AG09309 (cell line): ENCODE results near the gene PLCB2.
A peak's percentile ranks its signal among the peaks of the same experiment; 100 is the strongest.

Experiments used
- DNase-seq: peaks from one replicate; pipeline ENCODE4 v3.0.0-alpha.2; 2010; ENCODE audit warnings: low read depth
- H3K4me3 ChIP-seq: 2 replicates; pipeline ENCODE4 v1.5.1; 2011; ENCODE audit warnings: mild to moderate bottlenecking, low read depth, low read length, moderate library complexity; ENCODE audit not compliant: control insufficient read depth
- TF ChIP-seq, protein P1 (sequence below): IDR thresholded peaks from 2 replicates; pipeline ENCODE4 v1.5.1; 2011; ENCODE audit warnings: mild to moderate bottlenecking, low read depth, low read length, inconsistent platforms; ENCODE audit not compliant: insufficient read depth, control insufficient read depth; ENCODE audit errors: missing control alignments

Gene PLCB2

DNA sequence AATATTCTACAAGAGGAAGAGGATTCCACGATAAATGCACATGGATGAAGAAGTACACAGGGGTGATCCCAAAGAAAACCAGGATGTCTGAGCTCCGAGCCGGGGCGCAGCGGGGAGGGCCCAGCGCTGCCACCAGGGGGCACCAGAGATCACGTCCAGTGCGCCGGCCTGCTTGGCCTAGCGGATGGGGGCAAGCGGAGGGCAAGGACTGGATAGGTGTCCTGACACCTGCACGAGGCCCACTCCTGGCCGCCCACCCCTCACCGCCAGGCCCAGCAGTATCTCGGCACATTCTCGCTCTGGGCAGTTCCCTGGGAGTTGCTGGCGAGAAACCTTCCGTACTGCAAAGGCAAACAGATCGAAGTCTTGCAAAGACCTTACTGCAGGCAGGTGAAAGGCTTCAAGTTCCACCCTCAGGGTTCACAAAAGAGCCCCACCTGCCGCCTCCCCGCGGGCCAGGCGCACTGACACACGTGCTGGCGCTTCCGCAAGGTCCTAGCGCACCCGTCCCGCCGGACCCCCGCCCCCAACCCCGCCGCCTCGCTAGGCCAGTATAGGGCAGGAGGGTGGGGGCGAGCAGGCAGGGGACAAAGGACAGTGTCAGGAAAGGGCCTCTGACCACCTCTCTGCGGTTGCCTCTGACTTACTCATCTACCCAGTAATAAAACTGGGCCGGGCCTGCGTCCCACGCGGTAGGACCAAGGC, 28.1 kb downstream of the PLCB2 start:
- TF ChIP-seq, protein P1, sequence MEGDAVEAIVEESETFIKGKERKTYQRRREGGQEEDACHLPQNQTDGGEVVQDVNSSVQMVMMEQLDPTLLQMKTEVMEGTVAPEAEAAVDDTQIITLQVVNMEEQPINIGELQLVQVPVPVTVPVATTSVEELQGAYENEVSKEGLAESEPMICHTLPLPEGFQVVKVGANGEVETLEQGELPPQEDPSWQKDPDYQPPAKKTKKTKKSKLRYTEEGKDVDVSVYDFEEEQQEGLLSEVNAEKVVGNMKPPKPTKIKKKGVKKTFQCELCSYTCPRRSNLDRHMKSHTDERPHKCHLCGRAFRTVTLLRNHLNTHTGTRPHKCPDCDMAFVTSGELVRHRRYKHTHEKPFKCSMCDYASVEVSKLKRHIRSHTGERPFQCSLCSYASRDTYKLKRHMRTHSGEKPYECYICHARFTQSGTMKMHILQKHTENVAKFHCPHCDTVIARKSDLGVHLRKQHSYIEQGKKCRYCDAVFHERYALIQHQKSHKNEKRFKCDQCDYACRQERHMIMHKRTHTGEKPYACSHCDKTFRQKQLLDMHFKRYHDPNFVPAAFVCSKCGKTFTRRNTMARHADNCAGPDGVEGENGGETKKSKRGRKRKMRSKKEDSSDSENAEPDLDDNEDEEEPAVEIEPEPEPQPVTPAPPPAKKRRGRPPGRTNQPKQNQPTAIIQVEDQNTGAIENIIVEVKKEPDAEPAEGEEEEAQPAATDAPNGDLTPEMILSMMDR = peak; percentile 98
- no peak overlapping the region for H3K4me3 ChIP-seq
- no peak for DNase-seq

DNA sequence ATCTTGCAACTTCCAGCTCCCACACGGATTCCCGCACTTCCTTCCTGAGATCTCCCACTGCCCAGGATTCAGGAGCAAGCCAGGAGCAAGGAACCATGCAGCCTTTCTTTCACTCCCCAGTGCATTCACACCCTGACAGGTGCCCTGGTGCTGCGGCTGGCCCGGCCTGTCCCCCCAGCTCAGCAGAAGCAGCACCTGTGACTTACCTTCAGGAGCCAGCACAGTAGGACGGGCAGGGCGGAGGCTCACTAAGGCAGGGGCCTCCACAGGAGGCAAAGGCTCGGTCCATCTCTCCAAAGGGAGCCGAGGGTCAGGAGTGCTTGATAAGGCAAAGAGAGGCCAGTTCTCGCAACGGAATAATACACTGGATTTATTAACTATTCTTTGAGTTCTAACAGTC, 29.7 kb downstream of the PLCB2 start:
- no peak for DNase-seq
- TF ChIP-seq, protein P1 = no peak
- H3K4me3 ChIP-seq = no peak overlapping the region

DNA sequence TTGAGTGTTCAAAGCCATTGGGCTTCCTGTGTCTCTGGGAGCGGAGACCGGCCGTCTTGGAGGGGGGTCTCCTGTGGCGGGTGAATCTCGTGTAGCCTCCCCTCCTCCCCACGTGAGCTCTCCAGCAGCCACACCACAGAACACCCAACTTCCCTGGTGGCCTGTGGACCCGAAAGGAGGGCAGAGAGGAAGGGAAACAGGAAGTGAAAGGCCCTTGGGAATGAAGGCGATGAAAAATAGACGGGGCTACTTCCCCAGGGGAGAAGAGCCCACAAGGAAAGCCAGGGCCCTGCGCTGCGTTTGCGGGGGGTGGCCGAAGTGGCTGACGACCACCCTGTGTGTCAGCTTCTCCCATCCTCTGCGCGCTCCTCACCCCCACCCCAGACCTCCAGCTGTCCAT, 30.3 kb downstream of the PLCB2 start:
- DNase-seq = no peak
- H3K4me3 ChIP-seq = no peak overlapping the region
- TF ChIP-seq, protein P1 = no peak

DNA sequence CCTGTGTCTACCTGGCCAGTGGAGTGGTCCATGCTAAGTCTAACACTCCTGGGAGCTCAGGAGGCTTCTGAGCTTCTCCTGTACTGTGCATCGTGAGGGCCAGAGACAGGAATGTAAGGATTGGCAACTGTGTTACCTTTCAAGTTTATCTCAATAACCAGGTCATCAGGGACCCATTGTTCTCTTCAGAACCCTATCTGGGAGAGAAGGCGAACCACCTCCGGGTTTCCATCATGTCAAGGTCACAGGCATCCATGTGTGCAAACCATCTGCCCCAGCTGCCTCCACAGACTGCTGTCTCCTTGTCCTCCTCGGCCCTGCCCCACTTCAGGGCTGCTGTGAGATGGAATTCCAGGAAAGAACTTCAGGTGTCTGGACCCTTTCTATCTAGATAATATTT, 30.8 kb downstream of the PLCB2 start:
- TF ChIP-seq, protein P1 = no peak
- no peak for DNase-seq
- H3K4me3 ChIP-seq = no peak overlapping the region

DNA sequence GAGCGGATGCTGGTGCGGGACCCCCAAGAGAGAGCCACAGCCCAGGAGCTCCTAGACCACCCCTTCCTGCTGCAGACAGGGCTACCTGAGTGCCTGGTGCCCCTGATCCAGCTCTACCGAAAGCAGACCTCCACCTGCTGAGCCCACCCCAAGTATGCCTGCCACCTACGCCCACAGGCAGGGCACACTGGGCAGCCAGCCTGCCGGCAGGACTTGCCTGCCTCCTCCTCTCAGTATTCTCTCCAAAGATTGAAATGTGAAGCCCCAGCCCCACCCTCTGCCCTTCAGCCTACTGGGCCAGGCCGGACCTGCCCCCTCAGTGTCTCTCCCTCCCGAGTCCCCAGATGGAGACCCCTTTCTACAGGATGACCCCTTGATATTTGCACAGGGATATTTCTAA, 31.8 kb downstream of the PLCB2 start:
- no peak overlapping the region for H3K4me3 ChIP-seq
- DNase-seq = no peak
- TF ChIP-seq, protein P1 = no peak

DNA sequence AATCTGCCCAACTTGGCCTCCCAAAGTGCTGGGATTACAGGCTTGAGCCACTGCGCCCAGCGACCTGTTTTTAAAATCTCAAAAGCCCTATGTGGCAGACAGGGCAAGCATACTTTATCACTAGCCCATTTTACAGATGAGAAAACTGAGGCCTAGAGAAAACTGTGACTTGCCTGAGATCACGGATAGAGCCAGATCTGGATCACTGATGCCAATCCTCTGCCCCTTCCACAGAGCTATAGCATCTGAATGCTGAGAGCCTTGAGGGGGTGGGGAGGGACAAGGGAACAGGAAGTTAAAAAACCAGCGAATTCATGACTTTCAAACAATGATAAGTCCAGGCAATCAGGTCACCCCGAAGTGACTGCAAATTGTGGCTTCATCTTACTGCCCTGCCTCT, 32.2 kb downstream of the PLCB2 start:
- no peak overlapping the region for H3K4me3 ChIP-seq
- TF ChIP-seq, protein P1 = no peak
- DNase-seq = no peak
